Gastrocnemius medialis (tissue), 4 donors: ENCODE measurements around the gene DUSP6.

Experiments
- POLR2A ChIP-seq, 2 donors: fragments of 450-650 bp; IDR thresholded peaks; one replicate each; pipeline ENCODE4 v1.6.1; 2017; ENCODE audit warnings: antibody characterized with exemption in 2 of 2, mild to moderate bottlenecking in 2 of 2, moderate library complexity in 2 of 2
- TF ChIP-seq, protein P1 (sequence below), 5 experiments: fragments of 450-650 bp in 3 of 5; fragments of 200-600 bp in 2 of 5; sonication (generic) in 2 of 5; IDR thresholded peaks in 4 of 5; conservative IDR thresholded peaks in 1 of 5; 1 replicate in 4 of 5; 2 replicates in 1 of 5; pipeline ENCODE4 v1.5.1; 2016 to 2019; ENCODE audit warnings: antibody characterized with exemption in 5 of 5, mild to moderate bottlenecking in 3 of 5, moderate library complexity in 3 of 5

DNA sequence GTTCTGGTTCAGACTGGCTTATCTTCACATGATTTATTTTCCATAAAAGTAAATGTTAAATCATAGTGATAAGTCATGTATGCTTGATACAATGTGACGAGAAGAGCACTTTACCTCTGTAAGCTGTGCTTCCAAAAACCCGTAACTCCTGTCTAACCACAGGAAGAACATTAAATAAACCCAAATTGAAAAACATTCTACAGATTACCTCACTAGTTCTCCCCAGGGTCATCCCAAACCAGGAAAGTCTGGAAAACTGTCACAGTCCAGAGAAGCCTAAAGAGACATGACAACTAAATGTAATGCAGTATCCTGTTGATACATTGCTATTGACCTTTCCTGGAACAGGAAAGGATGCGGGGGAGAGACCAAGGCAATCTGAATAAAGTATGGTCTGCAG is 32.5 kb upstream of the DUSP6 start:
- TF ChIP-seq POLR2A (IDR thresholded peaks at IDR 0.05): no peak
- TF ChIP-seq, protein P1, sequence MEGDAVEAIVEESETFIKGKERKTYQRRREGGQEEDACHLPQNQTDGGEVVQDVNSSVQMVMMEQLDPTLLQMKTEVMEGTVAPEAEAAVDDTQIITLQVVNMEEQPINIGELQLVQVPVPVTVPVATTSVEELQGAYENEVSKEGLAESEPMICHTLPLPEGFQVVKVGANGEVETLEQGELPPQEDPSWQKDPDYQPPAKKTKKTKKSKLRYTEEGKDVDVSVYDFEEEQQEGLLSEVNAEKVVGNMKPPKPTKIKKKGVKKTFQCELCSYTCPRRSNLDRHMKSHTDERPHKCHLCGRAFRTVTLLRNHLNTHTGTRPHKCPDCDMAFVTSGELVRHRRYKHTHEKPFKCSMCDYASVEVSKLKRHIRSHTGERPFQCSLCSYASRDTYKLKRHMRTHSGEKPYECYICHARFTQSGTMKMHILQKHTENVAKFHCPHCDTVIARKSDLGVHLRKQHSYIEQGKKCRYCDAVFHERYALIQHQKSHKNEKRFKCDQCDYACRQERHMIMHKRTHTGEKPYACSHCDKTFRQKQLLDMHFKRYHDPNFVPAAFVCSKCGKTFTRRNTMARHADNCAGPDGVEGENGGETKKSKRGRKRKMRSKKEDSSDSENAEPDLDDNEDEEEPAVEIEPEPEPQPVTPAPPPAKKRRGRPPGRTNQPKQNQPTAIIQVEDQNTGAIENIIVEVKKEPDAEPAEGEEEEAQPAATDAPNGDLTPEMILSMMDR (IDR thresholded peaks at IDR 0.05 in 4 of 5, conservative IDR thresholded peaks at IDR 0.05 in 1 of 5): no peak
